ENCODE measurements around the gene DDX52.

The DDX52 gene

DNA sequence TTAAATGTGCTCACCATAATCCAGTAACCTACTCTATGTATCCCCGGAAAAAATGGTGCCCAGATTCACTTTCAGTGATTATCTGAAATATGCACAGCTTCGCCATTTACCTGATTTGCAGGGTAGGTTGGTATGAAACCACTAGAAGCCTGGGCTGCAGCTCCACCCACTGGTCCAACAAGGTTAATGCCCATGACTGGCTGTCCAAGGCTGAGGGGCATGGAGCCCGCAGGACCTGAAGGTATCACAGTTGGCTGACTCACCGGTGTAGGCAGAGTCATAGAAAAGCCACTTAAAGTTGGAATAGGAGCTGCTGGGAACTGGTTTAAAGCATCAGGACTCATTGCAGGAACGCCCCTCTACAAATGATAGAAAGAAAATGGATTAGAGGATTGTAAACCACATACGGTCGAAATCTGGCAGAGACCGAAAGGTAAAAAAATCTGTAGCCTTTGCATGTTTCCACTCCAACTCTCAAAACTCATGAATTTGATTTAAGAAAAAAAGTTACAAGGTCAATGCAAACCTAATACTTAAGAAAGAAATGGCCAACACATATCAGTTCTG, 72.6 kb downstream of the DDX52 start:
- DNase-seq, result no peak

DNA sequence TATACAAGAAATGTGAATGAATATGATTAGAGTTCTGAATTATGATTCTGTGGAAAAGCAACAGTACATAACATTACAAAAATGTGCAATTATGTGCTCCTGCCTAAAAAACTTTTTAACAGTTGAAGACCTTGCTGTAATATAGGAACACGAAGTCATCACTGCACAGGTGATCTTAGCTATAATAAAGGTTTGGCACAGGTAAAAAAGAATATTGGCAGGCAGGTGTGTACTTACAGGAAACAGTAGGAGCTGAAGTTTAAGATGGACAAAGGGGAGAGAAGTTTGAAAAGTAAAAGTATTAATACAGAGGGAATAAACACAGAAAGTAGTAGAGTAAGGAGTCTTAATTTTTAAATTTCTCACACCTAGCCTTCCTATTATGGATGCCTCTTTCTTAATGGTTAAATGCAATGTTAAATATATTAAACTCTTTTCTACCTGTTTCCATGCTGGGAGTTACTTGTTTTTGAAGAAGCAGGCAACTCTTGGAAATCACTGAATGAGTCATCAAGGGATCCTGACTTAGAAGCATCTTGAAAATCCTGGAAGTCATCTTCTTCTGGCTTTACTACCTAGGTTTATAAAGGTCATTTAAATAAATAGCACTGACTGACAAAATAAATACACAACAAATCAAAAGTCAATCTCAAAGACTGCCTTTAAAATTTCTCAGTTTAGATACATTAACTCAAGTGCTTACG, 74.7 kb downstream of the DDX52 start:
- no peak for DNase-seq

DNA sequence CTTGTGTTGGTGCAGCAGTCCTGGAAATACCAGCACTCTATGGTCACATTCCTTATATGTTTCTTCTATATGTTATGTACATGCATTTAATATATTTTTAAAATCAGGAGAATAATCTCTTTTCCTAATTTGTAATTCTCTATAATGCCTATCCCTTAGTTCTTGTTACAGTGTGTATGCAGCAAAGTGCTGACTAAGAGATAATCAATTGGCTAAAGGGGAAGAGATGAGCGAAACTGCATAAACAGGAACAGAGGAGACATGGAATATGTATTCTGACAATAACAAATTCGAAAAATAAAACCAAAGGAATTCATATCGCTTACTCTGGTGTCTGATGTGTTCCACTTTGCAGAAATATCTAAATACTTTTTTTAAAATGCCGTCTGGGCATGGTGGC, 75.7 kb downstream of the DDX52 start:
- DNase-seq, result no peak

DNA sequence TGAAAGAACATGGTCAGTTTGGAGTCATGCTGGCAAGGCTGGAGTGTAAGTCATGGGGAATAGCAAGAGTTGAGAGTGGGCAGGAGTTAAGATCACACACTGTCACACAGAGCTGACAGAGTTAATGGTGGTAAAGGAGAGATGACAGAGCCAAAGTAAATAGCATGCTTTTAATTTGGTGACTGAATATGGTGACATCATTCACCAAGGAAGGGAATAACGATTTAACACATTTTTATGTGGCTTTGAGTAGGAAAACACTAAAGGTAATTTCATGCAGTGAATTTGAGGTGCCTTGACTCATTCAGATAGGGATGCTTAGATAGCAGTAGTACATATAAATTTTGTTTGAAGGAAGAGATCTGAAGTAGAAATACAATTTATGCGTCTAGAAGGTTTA, 76.1 kb downstream of the DDX52 start:
- no peak for DNase-seq

- DNase-seq, result no peak
Observed at GRCh38 chr17:37564252-37564651, 79.0 kb downstream of the DDX52 start.

DNA sequence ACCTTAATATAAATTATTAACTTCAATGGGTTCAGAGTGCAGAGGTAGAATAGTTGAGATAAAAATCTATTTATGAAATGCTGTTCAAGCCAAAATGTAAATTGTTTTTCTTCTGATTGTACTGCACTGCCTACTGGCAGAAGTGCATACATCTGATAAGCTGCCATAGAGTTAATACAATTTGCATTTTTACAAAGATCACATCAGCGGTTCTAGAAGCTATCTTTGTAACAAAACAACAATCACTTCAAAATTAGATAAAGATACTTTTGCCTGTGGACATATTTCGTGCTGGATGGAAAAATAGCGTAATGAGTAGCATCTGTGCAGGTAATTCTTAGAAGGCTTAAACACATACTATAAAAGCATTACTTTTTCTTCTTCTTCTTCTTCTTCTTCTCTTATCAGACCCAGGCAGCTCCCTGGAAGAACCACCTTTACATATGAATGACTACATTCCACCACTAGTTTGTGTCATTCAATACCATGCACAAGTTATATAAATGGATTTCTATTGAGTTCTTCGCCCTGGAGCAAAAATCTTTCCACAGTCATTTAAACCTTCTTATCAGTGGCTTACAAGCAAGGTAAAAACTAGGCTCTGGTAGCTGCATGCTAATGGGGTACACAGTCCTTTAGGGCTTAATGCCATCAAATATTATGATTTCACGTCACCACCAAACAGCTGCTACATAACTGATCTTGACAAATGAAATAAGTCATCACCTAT, 81.1 kb downstream of the DDX52 start:
- no peak for DNase-seq
